HG03520 (cell line): ENCODE measurements around the gene SLC26A11.

Source experiments
- ATAC-seq: cut with Tn5 transposase; IDR thresholded peaks from one replicate; pipeline ENCODE4 v1.9.1; 2021; ENCODE audit warnings: mild to moderate bottlenecking, moderate library complexity; ENCODE audit not compliant: unreplicated experiment

The SLC26A11 gene

GRCh38 chr17:80220054-80220735 is at the start of gene SLC26A11, which contains the start of gene SGSH:
Gene SLC26A11, plus strand, starts transcription at chr17:80220427. Its CDS starts 1,134 bp downstream, at chr17:80221561.
Gene SGSH, minus strand, starts transcription at chr17:80220333. Its CDS starts 20 bp downstream, at chr17:80220313.
- ATAC-seq = peak; percentile 25

- no peak for ATAC-seq
Observed at GRCh38 chr17:80171681-80172080, 48.5 kb upstream of the SLC26A11 start.

- no peak for ATAC-seq
Observed at GRCh38 chr17:80173126-80173525, 47.1 kb upstream of the SLC26A11 start.

GRCh38 chr17:80173916-80174315 is 46.3 kb upstream of the SLC26A11 start:
- ATAC-seq = no peak

GRCh38 chr17:80176757-80177156 is 43.5 kb upstream of the SLC26A11 start:
- ATAC-seq = no peak

- no peak for ATAC-seq
Observed at GRCh38 chr17:80177986-80178595, 42.1 kb upstream of the SLC26A11 start.

- ATAC-seq = no peak
Observed at GRCh38 chr17:80180192-80180591, 40.0 kb upstream of the SLC26A11 start.

- no peak for ATAC-seq
Observed at GRCh38 chr17:80181431-80181830, 38.8 kb upstream of the SLC26A11 start.

GRCh38 chr17:80182118-80182844 is 37.9 kb upstream of the SLC26A11 start:
- ATAC-seq = no peak

- no peak for ATAC-seq
Observed at GRCh38 chr17:80182845-80183223, 37.4 kb upstream of the SLC26A11 start.

GRCh38 chr17:80183581-80184422 is 36.4 kb upstream of the SLC26A11 start:
- ATAC-seq = no peak

- ATAC-seq = no peak
Observed at GRCh38 chr17:80184423-80184714, 35.9 kb upstream of the SLC26A11 start.

- no peak for ATAC-seq
Observed at GRCh38 chr17:80185968-80186367, 34.3 kb upstream of the SLC26A11 start.

GRCh38 chr17:80187090-80187489 is 33.1 kb upstream of the SLC26A11 start:
- ATAC-seq = no peak

- no peak for ATAC-seq
Observed at GRCh38 chr17:80187515-80187941, 32.7 kb upstream of the SLC26A11 start.

- ATAC-seq = no peak
Observed at GRCh38 chr17:80189611-80190010, 30.6 kb upstream of the SLC26A11 start.

GRCh38 chr17:80190716-80191115 is 29.5 kb upstream of the SLC26A11 start:
- ATAC-seq = no peak

GRCh38 chr17:80191192-80191591 is 29.0 kb upstream of the SLC26A11 start:
- ATAC-seq = no peak

GRCh38 chr17:80191865-80192661 is 28.2 kb upstream of the SLC26A11 start:
- no peak for ATAC-seq

GRCh38 chr17:80195141-80195540 is 25.1 kb upstream of the SLC26A11 start:
- ATAC-seq = no peak
